IMR-90 (cell line): ENCODE results near the gene HDGF. TPM values are rescaled to one million over a fixed set of nuclear protein-coding genes. Genes with fewer than 3 reads are reported as not detected.

ENCODE experiments used
- ATAC-seq: fragments of 200-7000 bp; cut with Tn5 transposase; 2 replicates; pipeline ENCODE4 v1.9.1; 2020; ENCODE audit warnings: low read depth, mild to moderate bottlenecking, moderate library complexity
- BruUV-seq: library from RNA; stranded (reverse); fragments of 400-500 nt; replicated peaks from 2 replicates; lab custom pipeline; 2021; lab: Mats Ljungman, UMichigan
- CTCF ChIA-PET: fragments of 300-600 bp; formaldehyde crosslinking; extraction: SDS; loops from one replicate; lab custom pipeline; 2021; ENCODE audit warnings: antibody characterized with exemption; lab: Yijun Ruan, JAX
- POLR2A ChIA-PET: fragments of 300-600 bp; sonication (Branson Sonifier 250); formaldehyde crosslinking; loops from one replicate; lab custom pipeline; 2022; ENCODE audit warnings: antibody characterized with exemption; ENCODE audit not compliant: unreplicated experiment; lab: Charles Lee
- DNase-seq: peaks from one replicate; pipeline ENCODE4 v3.0.0; 2013
- H2AFZ ChIP-seq: replicated peaks from 2 replicates; pipeline ENCODE3; 2013; ENCODE audit warnings: low read length, mild to moderate bottlenecking; ENCODE audit not compliant: poor library complexity
- H2AK5ac ChIP-seq: 2 replicates; pipeline ENCODE4 v1.6.1; 2013; ENCODE audit warnings: low read depth, low read length, inconsistent platforms
- H2AK9ac ChIP-seq: replicated peaks from 2 replicates; pipeline ENCODE3; 2013; ENCODE audit warnings: mild to moderate bottlenecking, low read depth, low read length, moderate library complexity; ENCODE audit not compliant: poor library complexity
- H2BK120ac ChIP-seq: 2 replicates; pipeline ENCODE4 v1.6.1; 2013; ENCODE audit warnings: low read depth, low read length, inconsistent platforms
- H2BK15ac ChIP-seq: 3 replicates; pipeline ENCODE4 v1.6.1; 2013; ENCODE audit warnings: low read depth, low read length, inconsistent platforms
- H2BK20ac ChIP-seq: 2 replicates; pipeline ENCODE4 v1.6.1; 2013; ENCODE audit warnings: low read depth, mild to moderate bottlenecking, inconsistent platforms, low read length, moderate library complexity
- H2BK5ac ChIP-seq: 2 replicates; pipeline ENCODE4 v1.6.1; 2013; ENCODE audit warnings: mild to moderate bottlenecking, low read depth, low read length, inconsistent platforms; ENCODE audit not compliant: poor library complexity, severe bottlenecking
- H3K14ac ChIP-seq: replicated peaks from 2 replicates; pipeline ENCODE4 v1.6.1; 2013; ENCODE audit warnings: low read depth, low read length, inconsistent platforms
- H3K18ac ChIP-seq: 2 replicates; pipeline ENCODE4 v1.6.1; 2013; ENCODE audit warnings: low read depth, low read length, control low read depth
- H3K23ac ChIP-seq: 2 replicates; pipeline ENCODE4 v1.6.1; 2013; ENCODE audit warnings: low read depth, low read length, inconsistent platforms
- H3K27ac ChIP-seq: 2 replicates; pipeline ENCODE4 v1.5.1; 2013; ENCODE audit warnings: mild to moderate bottlenecking, control low read depth, low read length; ENCODE audit not compliant: insufficient read depth
- H3K27me3 ChIP-seq: 2 replicates; pipeline ENCODE4 v1.6.1; 2013; ENCODE audit warnings: low read length; ENCODE audit not compliant: control insufficient read depth, insufficient read depth
- H3K36me3 ChIP-seq: 2 replicates; pipeline ENCODE4 v1.6.1; 2013; ENCODE audit warnings: low read length, mixed read lengths; ENCODE audit not compliant: control insufficient read depth, insufficient read depth
- H3K4ac ChIP-seq: 2 replicates; pipeline ENCODE4 v1.6.1; 2013; ENCODE audit warnings: low read depth, low read length, inconsistent platforms
- H3K4me1 ChIP-seq: 2 replicates; pipeline ENCODE4 v1.6.1; 2013; ENCODE audit warnings: low read length, mixed read lengths; ENCODE audit not compliant: control insufficient read depth, insufficient read depth
- H3K4me2 ChIP-seq: 2 replicates; pipeline ENCODE4 v1.6.1; 2013; ENCODE audit warnings: low read depth, mild to moderate bottlenecking, control low read depth, low read length, moderate library complexity
- H3K4me3 ChIP-seq: 2 replicates; pipeline ENCODE4 v1.5.1; 2013; ENCODE audit warnings: low read depth, mild to moderate bottlenecking, control low read depth, low read length, moderate library complexity; ENCODE audit not compliant: insufficient read depth
- H3K56ac ChIP-seq: 2 replicates; pipeline ENCODE4 v1.6.1; 2013; ENCODE audit warnings: low read length, inconsistent platforms; ENCODE audit not compliant: insufficient read depth; ENCODE audit errors: extremely low read depth
- H3K79me1 ChIP-seq, 2 experiments: 2 replicates each; pipeline ENCODE4 v1.6.1; 2013; ENCODE audit warnings: low read length in 2 of 2, inconsistent platforms in 1 of 2, low read depth in 1 of 2
- H3K9ac ChIP-seq: 2 replicates; pipeline ENCODE4 v1.6.1; 2013; ENCODE audit warnings: low read depth, low read length, control low read depth
- H3K9me1 ChIP-seq: 2 replicates; pipeline ENCODE4 v1.6.1; 2013; ENCODE audit warnings: low read length, inconsistent platforms; ENCODE audit not compliant: insufficient read depth
- H3K9me3 ChIP-seq: 2 replicates; pipeline ENCODE4 v1.6.1; 2013; ENCODE audit warnings: low read length; ENCODE audit not compliant: control insufficient read depth, insufficient read depth
- H4K20me1 ChIP-seq: 2 replicates; pipeline ENCODE4 v1.6.1; 2013; ENCODE audit warnings: low read length, inconsistent platforms; ENCODE audit not compliant: insufficient read depth
- H4K5ac ChIP-seq: 2 replicates; pipeline ENCODE4 v1.6.1; 2013; ENCODE audit warnings: mild to moderate bottlenecking, low read depth, low read length, control low read depth
- H4K8ac ChIP-seq, 2 experiments: 2 replicates each; pipeline ENCODE4 v1.6.1; 2013; ENCODE audit warnings: low read depth in 2 of 2, low read length in 2 of 2, control low read depth in 1 of 2, inconsistent platforms in 1 of 2
- H4K91ac ChIP-seq: 2 replicates; pipeline ENCODE4 v1.6.1; 2013; ENCODE audit warnings: low read depth, low read length, inconsistent platforms; ENCODE audit not compliant: insufficient read depth
- CEBPB ChIP-seq: IDR thresholded peaks from 2 replicates; pipeline ENCODE4 v1.6.1; 2012; ENCODE audit warnings: low read depth, low read length, improper control_type of control experiment
- CHD1 ChIP-seq: IDR thresholded peaks from 2 replicates; pipeline ENCODE4 v1.6.1; 2012; ENCODE audit warnings: low read depth, low read length, improper control_type of control experiment
- ELK1 ChIP-seq: fragments of 150-350 bp; IDR thresholded peaks from 2 replicates; pipeline ENCODE4 v1.6.1; 2016; ENCODE audit warnings: low read depth, mild to moderate bottlenecking, low read length, moderate library complexity, borderline replicate concordance
- FOS ChIP-seq: fragments of 150-350 bp; IDR thresholded peaks from 2 replicates; pipeline ENCODE4 v1.6.1; 2016; ENCODE audit warnings: low read depth, low read length
- MAFK ChIP-seq: IDR thresholded peaks from 2 replicates; pipeline ENCODE4 v1.6.1; 2012; ENCODE audit warnings: low read depth, low read length, improper control_type of control experiment
- MAZ ChIP-seq: IDR thresholded peaks from 2 replicates; pipeline ENCODE4 v1.6.1; 2012; ENCODE audit warnings: low read depth, mild to moderate bottlenecking, low read length, improper control_type of control experiment, moderate library complexity, borderline replicate concordance
- USF2 ChIP-seq: fragments of 150-350 bp; IDR thresholded peaks from 2 replicates; pipeline ENCODE4 v1.6.1; 2017; ENCODE audit warnings: mild to moderate bottlenecking, antibody characterized with exemption, low read length, low read depth
- WGBS, 2 experiments: methylation state at CpG; one replicate each; pipeline versions ENCODE4 v1.1.5 to v1.1.7; 2013; ENCODE audit warnings: missing lambda C conversion rate in 2 of 2; ENCODE audit not compliant: insufficient read length in 1 of 2; ENCODE audit errors: extremely low coverage in 2 of 2; 5-methylcytosine and 5-hydroxymethylcytosine counted together
- dilution Hi-C: fragments of 300-500 bp; cut with HindIII; formaldehyde crosslinking; loops from one replicate; pipeline ENCODE4 v1.14.3; 2018; ENCODE audit warnings: low sequenced_read_pairs; ENCODE audit not compliant: unreplicated experiment
- in situ Hi-C: fragments of 300-500 bp; cut with MboI; formaldehyde crosslinking; loops from 3 replicates; pipeline ENCODE4 v1.14.3; 2019; ENCODE audit warnings: low sequenced_read_pairs, inconsistent platforms, mixed read lengths
- intact Hi-C: fragments of 100-400 bp; cut with micrococcal nuclease; formaldehyde crosslinking; loops from 2 replicates; pipeline ENCODE4 v1.10.0; 2022
- polyA plus RNA-seq, 3 experiments: library from polyadenylated mRNA; depleted of rRNA; stranded (reverse); fragments of >200 nt; gene quantifications; 2 replicates each; pipeline ENCODE4 v1.2.3, GENCODE V29; 2012; ENCODE audit warnings: low replicate concordance in 1 of 3
- total RNA-seq: library from RNA; depleted of rRNA; stranded (reverse); fragments of >200 nt; gene quantifications from 2 replicates; pipeline ENCODE4 v1.2.3, GENCODE V29; 2012

Gene HDGF
- total and polyA plus RNA-seq, 2 of the 4 experiments (the other 2 are of a cell fraction) = 94.6 to 123 TPM

- Histone ChIP-seq H3K4me2 (no peak overlapping the region), H2BK20ac (no peak overlapping the region), H2AK9ac (no peak overlapping the region), H3K36me3 (peaks cover 39% of the 10 kb centered on the region), H2BK5ac (no peak overlapping the region), H2AK5ac (no peak overlapping the region), H3K27me3 (no peaks in the 10 kb centered on the region), H3K18ac (no peak overlapping the region), H3K9me1 (no peaks in the 10 kb centered on the region; the same call in 1 of the 2 replicates), H2AFZ (no peak overlapping the region), H4K8ac (no peak overlapping the region), H2BK15ac (no peak overlapping the region), H3K9ac (no peak overlapping the region), H3K56ac (no peak overlapping the region), H4K91ac (no peak overlapping the region), H4K5ac (no peak overlapping the region), H3K23ac (no peak overlapping the region), H3K4me1 (0 out of 2 replicates have a peak, but pooled peaks cover 2% of the 10 kb centered on the region), H4K20me1 (no peaks in the 10 kb centered on the region), H3K79me1 (peaks cover 4 to 42% of the 10 kb centered on the region in 2 experiments), H3K4me3 (no peak overlapping the region), H3K9me3 (no peaks in the 10 kb centered on the region), H2BK120ac (no peak overlapping the region), H3K27ac (no peak overlapping the region), H3K4ac (no peak overlapping the region), H3K14ac (no peak overlapping the region)
- intact Hi-C loops (no loop called here), in situ Hi-C loops (no loop called here), dilution Hi-C loops (no loop called here)
- CTCF ChIA-PET = interaction anchor here (0.9 kb wide), 1 partner anchor 13 kb away, joined by 3 read pairs; no protein-coding TSS in a partner anchor
- POLR2A ChIA-PET = no interaction called here
- no CpG with 5 or more reads among the region's 2 CpGs for WGBS, 2 experiments
- no peak for TF ChIP-seq MAZ
- no peak for TF ChIP-seq USF2
- no peak for TF ChIP-seq FOS
- TF ChIP-seq ELK1 = no peak
- TF ChIP-seq CEBPB = no peak
- TF ChIP-seq MAFK = no peak
- TF ChIP-seq CHD1 = no peak
- DNase-seq (no peak), ATAC-seq (no peak)
- no TSS peak for BruUV-seq
Measured at GRCh38 chr1:156738916-156739315, 12.6 kb downstream of the HDGF start.
